NB4 (cell line): ENCODE measurements around the gene ACTMAP.

Experiments used
- DNase-seq: peaks from one replicate; pipeline ENCODE4 v3.0.0; 2010; ENCODE audit warnings: low read depth
- H3K4me3 ChIP-seq: one replicate; pipeline ENCODE4 v1.5.1; 2011; ENCODE audit warnings: mild to moderate bottlenecking, low read depth, low read length, moderate library complexity
- CTCF ChIP-seq: IDR thresholded peaks from one replicate; pipeline ENCODE4 v1.5.1; 2012; ENCODE audit warnings: low read depth, low read length
- MAX ChIP-seq: IDR thresholded peaks from 2 replicates; pipeline ENCODE4 v1.6.1; 2011; ENCODE audit warnings: low read depth, low read length
- MYC ChIP-seq: IDR thresholded peaks from 2 replicates; pipeline ENCODE4 v1.6.1; 2011; ENCODE audit warnings: low read depth, low read length
- POLR2A ChIP-seq: IDR thresholded peaks from 2 replicates; pipeline ENCODE4 v1.6.1; 2011; ENCODE audit warnings: mild to moderate bottlenecking; ENCODE audit not compliant: insufficient read length; ENCODE audit errors: extremely low read depth

Gene ACTMAP

DNA sequence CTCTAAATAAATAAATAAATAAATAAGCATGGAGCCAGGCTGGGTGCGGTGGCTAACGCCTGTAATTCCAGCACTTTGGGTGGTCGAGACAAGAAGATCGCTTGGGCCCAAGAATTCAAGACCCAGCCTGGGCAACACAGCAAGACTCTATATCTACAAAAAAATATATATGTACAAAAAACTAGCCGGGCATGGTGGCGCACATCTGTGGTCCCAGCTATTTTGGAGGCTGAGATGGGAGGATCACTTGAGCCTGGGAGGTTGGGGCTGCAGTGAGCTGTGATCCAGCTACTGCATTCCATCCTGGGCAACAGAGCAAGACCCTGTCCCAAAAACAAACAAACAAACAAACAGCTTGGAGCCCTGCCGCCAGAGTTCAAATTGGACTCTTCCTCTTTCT lies 2.7 kb downstream of the ACTMAP start:
- TF ChIP-seq MAX = no peak
- TF ChIP-seq CTCF = no peak
- TF ChIP-seq POLR2A = no peak
- H3K4me3 ChIP-seq = no peak overlapping the region
- DNase-seq = no peak

- TF ChIP-seq CTCF = no peak
- H3K4me3 ChIP-seq = no peak overlapping the region
- no peak for DNase-seq
Measured at GRCh38 chr19:40745402-40745780, 4.9 kb downstream of the ACTMAP start.

- TF ChIP-seq MAX (no peak), POLR2A (no peak), CTCF (no peak), MYC (no peak)
- DNase-seq = no peak
- no peak overlapping the region for H3K4me3 ChIP-seq
Measured at GRCh38 chr19:40744554-40745401, 5.5 kb downstream of the ACTMAP start.

DNA sequence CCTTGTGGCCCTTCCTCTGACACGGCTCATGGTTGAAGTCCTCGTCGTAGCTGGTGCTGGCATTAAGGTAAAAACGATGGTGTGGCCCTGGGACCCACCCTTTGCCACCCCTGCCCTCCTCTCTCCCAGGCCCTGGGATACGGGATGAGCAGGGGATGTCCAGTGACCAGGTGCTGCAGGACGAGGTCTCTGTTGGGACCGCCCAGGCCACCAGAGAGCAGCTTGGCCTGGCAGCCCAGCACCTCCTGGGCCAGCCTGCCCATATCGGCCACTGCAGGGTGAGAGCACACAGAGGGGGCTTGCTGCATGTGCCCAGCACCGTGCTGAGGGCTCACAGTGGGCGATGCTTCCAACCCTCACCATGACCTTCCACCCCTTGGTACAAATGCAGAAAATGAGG lies 6.4 kb downstream of the ACTMAP start:
- no peak for DNase-seq
- TF ChIP-seq MYC (no peak), POLR2A (no peak), CTCF (no peak), MAX (no peak)
- H3K4me3 ChIP-seq = no peak overlapping the region

DNA sequence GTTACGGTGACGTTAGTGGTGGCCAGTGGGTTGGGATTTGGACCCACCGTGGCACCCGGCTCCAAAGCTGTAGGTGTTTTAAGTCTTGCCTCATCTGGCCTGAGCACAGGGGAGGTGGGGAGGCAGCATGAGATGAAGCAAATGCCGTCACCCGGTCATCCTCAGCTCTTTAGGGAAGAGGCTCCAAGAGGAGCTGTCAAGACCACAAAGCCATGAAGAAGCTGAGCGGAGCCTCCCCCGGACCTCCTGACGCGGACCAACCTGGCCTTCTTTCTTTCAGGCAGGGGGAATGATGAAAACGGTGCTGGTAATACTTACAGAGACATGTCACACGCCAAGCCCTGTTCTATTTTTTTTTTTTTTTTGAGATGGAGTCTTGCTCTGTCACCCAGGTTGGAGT lies 7.4 kb downstream of the ACTMAP start:
- no peak for DNase-seq
- TF ChIP-seq MYC = no peak
- no peak for TF ChIP-seq CTCF
- TF ChIP-seq MAX = no peak
- TF ChIP-seq POLR2A = no peak
- no peak overlapping the region for H3K4me3 ChIP-seq

- H3K4me3 ChIP-seq = no peak overlapping the region
- TF ChIP-seq MAX = no peak
- no peak for DNase-seq
Measured at GRCh38 chr19:40742477-40742876, 7.8 kb downstream of the ACTMAP start.
